H1 (cell line): ENCODE results near the gene ACAP3. TPM values are rescaled to one million over a fixed set of nuclear protein-coding genes. Genes with fewer than 3 reads are reported as not detected.

Experiments used
- CREB1 ChIP-seq: IDR thresholded peaks from 2 replicates; pipeline ENCODE4 v1.6.1; 2012; ENCODE audit warnings: inconsistent platforms
- EGR1 ChIP-seq: IDR thresholded peaks from 2 replicates; pipeline ENCODE4 v1.6.1; 2011; ENCODE audit warnings: low read depth, low read length, borderline replicate concordance
- TAF1 ChIP-seq: IDR thresholded peaks from 2 replicates; pipeline ENCODE4 v1.6.1; 2011; ENCODE audit warnings: mild to moderate bottlenecking, low read depth, low read length
- TEAD4 ChIP-seq: IDR thresholded peaks from 2 replicates; pipeline ENCODE4 v1.6.1; 2012; ENCODE audit warnings: low read depth, low read length, inconsistent platforms, mixed read lengths
- polyA plus RNA-seq, 7 experiments: library from polyadenylated mRNA; depleted of rRNA in 3 of 7; stranded (reverse) in 5 of 7; unstranded in 2 of 7; fragments of >200 nt in 5 of 7; fragments of 200-250 nt in 2 of 7; gene quantifications; 1 replicate in 5 of 7; 2 replicates in 1 of 7; 4 replicates in 1 of 7; pipeline versions ENCODE4 v1.2.1 to v1.2.3, GENCODE V29; 2011 to 2013; ENCODE audit warnings: missing spikeins in 2 of 7, mixed read lengths in 2 of 7
- total RNA-seq: library from RNA; stranded (reverse); fragmentation: NEBNext Ultra II Directional; extraction: Animal tissue kit (Norgen Biotek cat#: 25700); gene quantifications from 2 replicates; pipeline ENCODE4 v1.2.1, GENCODE V29; 2021
- TF ChIP-seq, protein P1 (sequence below): IDR thresholded peaks from 2 replicates; pipeline ENCODE4 v1.6.1; 2011; ENCODE audit warnings: low read depth, mild to moderate bottlenecking, low read length; ENCODE audit not compliant: insufficient read depth

ACAP3 gene
- total and polyA plus RNA-seq, 2 of the 8 experiments (the other 6 are each of a cell fraction or from before 2014, with no cell fraction given) = 14.8 to 28.3 TPM

DNA sequence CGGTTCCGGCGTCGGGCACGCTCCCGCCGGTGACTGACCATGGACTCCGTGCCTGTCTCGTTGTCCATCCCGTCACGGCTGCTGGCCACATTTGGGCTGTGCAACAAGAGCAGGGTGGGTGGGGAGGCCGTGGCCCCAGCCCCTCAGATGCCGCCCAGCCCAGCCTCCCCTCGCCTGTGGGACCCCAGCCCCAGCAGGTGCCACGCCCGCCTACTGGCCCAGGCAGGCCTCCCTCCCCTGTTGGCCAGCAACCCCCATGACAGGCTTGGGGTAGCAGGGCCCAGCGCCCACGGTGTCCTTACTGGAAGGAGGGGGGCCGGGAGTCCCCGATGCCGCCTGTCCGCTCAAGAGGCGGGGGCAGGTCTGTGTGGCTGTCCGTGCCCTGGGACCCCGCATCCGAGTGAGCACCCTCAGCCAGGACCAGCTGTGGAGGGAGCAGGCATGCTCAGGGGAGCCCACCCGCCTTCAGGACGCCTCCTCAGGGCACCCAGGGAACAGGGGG lies 34.4 kb upstream of the ACAP3 start (continued):
- TF ChIP-seq, protein P1, sequence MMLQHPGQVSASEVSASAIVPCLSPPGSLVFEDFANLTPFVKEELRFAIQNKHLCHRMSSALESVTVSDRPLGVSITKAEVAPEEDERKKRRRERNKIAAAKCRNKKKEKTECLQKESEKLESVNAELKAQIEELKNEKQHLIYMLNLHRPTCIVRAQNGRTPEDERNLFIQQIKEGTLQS = no peak
- TF ChIP-seq EGR1 (no peak), TAF1 (no peak), TEAD4 (no peak), CREB1 (no peak)
